Kasumi-1 (cell line): ENCODE data around the gene SH3GL2.
"Not testable (repeated sequence)": the region's sequence is repeated elsewhere in the genome, so short reads cannot be mapped to it uniquely, and the experiment has no call there.

Source experiments
- DNase-seq, 2 experiments: peaks; one replicate each; lab custom pipeline; 2025; lab: John Stamatoyannopoulos, UW

Gene SH3GL2

GRCh38 chr9:17751486-17751885, 172.6 kb downstream of the SH3GL2 start:
- no peak for DNase-seq

- no peak for DNase-seq
Measured at GRCh38 chr9:17752021-17752420, 173.2 kb downstream of the SH3GL2 start.

GRCh38 chr9:17757816-17758215, 178.9 kb downstream of the SH3GL2 start:
- no peak for DNase-seq

- no peak for DNase-seq
Measured at GRCh38 chr9:17760250-17760649, 181.4 kb downstream of the SH3GL2 start.

- no peak for DNase-seq
Measured at GRCh38 chr9:17761984-17762676, 183.3 kb downstream of the SH3GL2 start.

- DNase-seq = no peak
Measured at GRCh38 chr9:17764306-17764705, 185.4 kb downstream of the SH3GL2 start.

- not testable (repeated sequence) for DNase-seq
Measured at GRCh38 chr9:17765131-17765530, 186.3 kb downstream of the SH3GL2 start.

- DNase-seq = no peak
Measured at GRCh38 chr9:17772223-17772622, 193.4 kb downstream of the SH3GL2 start.

- DNase-seq = no peak
Measured at GRCh38 chr9:17775656-17776055, 196.8 kb downstream of the SH3GL2 start.

- DNase-seq = no peak
Measured at GRCh38 chr9:17776735-17777134, 197.9 kb downstream of the SH3GL2 start.

GRCh38 chr9:17777465-17777864, 198.6 kb downstream of the SH3GL2 start:
- DNase-seq = no peak

GRCh38 chr9:17782430-17783149, 203.7 kb downstream of the SH3GL2 start:
- DNase-seq = no peak

GRCh38 chr9:17783227-17783626, 204.4 kb downstream of the SH3GL2 start:
- no peak for DNase-seq

- DNase-seq = no peak
Measured at GRCh38 chr9:17789316-17789715, 210.4 kb downstream of the SH3GL2 start.

GRCh38 chr9:17793713-17794622, 215.1 kb downstream of the SH3GL2 start:
- DNase-seq = no peak

GRCh38 chr9:17795744-17796143, 216.9 kb downstream of the SH3GL2 start:
- DNase-seq = no peak

GRCh38 chr9:17799369-17799768, 220.5 kb downstream of the SH3GL2 start:
- DNase-seq = no peak

GRCh38 chr9:17800418-17800817, 221.6 kb downstream of the SH3GL2 start:
- DNase-seq = no peak

GRCh38 chr9:17802249-17802857, 223.5 kb downstream of the SH3GL2 start:
- peak; percentile 3 for DNase-seq

- no peak for DNase-seq
Measured at GRCh38 chr9:17807613-17808282, 228.9 kb downstream of the SH3GL2 start.

- DNase-seq = no peak
Measured at GRCh38 chr9:17810317-17810716, 231.5 kb downstream of the SH3GL2 start.
